Fibroblast of peridontal ligament (primary cell): ENCODE results near the gene PYCR2.

Experiments
- DNase-seq: peaks from one replicate; pipeline ENCODE4 v3.0.0-alpha.2; 2010; ENCODE audit errors: extremely low read depth

Gene PYCR2

GRCh38 chr1:225919906-225920305, 4.1 kb downstream of the PYCR2 start:
- peak; percentile 63 for DNase-seq

- no peak for DNase-seq
These were observed 5.8 kb downstream of the PYCR2 start for GRCh38 chr1:225918280-225918679.

- no peak for DNase-seq
These were observed 6.5 kb downstream of the PYCR2 start for GRCh38 chr1:225917536-225917935.

GRCh38 chr1:225917101-225917500, 6.9 kb downstream of the PYCR2 start:
- no peak for DNase-seq

- DNase-seq = no peak
These were observed 8.5 kb downstream of the PYCR2 start for GRCh38 chr1:225915538-225915991.

GRCh38 chr1:225914947-225915346, 9.1 kb downstream of the PYCR2 start:
- no peak for DNase-seq

GRCh38 chr1:225914391-225914790, 9.7 kb downstream of the PYCR2 start:
- no peak for DNase-seq

- DNase-seq = peak; percentile 15
These were observed 12.6 kb downstream of the PYCR2 start for GRCh38 chr1:225911191-225912130.

- DNase-seq = no peak
These were observed 14.6 kb downstream of the PYCR2 start for GRCh38 chr1:225909477-225909876.

GRCh38 chr1:225908773-225909172, 15.3 kb downstream of the PYCR2 start:
- no peak for DNase-seq

- no peak for DNase-seq
These were observed 15.9 kb downstream of the PYCR2 start for GRCh38 chr1:225908013-225908640.

GRCh38 chr1:225907341-225907740, 16.7 kb downstream of the PYCR2 start:
- DNase-seq = no peak

GRCh38 chr1:225906467-225906866, 17.6 kb downstream of the PYCR2 start:
- no peak for DNase-seq

GRCh38 chr1:225903623-225904022, 20.4 kb downstream of the PYCR2 start:
- DNase-seq = no peak

- DNase-seq = no peak
These were observed 24.8 kb downstream of the PYCR2 start for GRCh38 chr1:225899044-225899925.

- no peak for DNase-seq
These were observed 26.2 kb downstream of the PYCR2 start for GRCh38 chr1:225897595-225898514.

GRCh38 chr1:225896937-225897549, 27.0 kb downstream of the PYCR2 start:
- no peak for DNase-seq

GRCh38 chr1:225896494-225896893, 27.6 kb downstream of the PYCR2 start:
- no peak for DNase-seq

GRCh38 chr1:225892307-225892706, 31.7 kb downstream of the PYCR2 start:
- no peak for DNase-seq

GRCh38 chr1:225891229-225891972, 32.6 kb downstream of the PYCR2 start:
- no peak for DNase-seq
